LNCAP (cell line): ENCODE measurements around the gene PRKAR1B.

ENCODE experiments used
- TF ChIP-seq, protein P1 (sequence below): fragments of 450-650 bp; IDR thresholded peaks from 2 replicates; pipeline ENCODE4 v1.5.1; 2017; ENCODE audit warnings: mild to moderate bottlenecking

PRKAR1B gene

DNA sequence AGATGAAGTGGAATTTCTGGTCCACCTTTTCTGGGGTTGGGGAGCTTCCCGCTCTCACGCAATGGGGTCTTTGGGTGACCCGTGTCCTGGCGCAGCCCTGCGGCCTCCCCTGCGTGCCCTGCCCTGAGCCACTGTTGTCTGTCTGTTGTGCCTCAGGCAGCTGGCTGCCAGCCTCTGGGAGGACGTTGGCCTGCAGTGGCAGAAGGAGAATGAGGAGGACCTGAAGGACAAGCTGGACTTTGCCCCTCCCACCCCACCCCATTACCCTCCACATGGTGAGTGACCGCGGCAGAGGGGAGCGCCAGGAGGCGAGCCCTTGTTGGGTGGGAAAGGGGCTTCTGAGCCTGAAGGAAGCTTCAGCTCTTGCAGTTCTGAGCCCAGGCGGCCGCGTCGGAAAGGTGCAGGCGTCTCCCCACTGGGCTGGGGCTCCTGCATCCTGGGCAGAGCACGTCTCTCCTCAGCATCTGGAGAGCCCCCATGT is 14.2 kb upstream of the PRKAR1B start:
- TF ChIP-seq, protein P1, sequence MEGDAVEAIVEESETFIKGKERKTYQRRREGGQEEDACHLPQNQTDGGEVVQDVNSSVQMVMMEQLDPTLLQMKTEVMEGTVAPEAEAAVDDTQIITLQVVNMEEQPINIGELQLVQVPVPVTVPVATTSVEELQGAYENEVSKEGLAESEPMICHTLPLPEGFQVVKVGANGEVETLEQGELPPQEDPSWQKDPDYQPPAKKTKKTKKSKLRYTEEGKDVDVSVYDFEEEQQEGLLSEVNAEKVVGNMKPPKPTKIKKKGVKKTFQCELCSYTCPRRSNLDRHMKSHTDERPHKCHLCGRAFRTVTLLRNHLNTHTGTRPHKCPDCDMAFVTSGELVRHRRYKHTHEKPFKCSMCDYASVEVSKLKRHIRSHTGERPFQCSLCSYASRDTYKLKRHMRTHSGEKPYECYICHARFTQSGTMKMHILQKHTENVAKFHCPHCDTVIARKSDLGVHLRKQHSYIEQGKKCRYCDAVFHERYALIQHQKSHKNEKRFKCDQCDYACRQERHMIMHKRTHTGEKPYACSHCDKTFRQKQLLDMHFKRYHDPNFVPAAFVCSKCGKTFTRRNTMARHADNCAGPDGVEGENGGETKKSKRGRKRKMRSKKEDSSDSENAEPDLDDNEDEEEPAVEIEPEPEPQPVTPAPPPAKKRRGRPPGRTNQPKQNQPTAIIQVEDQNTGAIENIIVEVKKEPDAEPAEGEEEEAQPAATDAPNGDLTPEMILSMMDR: no peak

DNA sequence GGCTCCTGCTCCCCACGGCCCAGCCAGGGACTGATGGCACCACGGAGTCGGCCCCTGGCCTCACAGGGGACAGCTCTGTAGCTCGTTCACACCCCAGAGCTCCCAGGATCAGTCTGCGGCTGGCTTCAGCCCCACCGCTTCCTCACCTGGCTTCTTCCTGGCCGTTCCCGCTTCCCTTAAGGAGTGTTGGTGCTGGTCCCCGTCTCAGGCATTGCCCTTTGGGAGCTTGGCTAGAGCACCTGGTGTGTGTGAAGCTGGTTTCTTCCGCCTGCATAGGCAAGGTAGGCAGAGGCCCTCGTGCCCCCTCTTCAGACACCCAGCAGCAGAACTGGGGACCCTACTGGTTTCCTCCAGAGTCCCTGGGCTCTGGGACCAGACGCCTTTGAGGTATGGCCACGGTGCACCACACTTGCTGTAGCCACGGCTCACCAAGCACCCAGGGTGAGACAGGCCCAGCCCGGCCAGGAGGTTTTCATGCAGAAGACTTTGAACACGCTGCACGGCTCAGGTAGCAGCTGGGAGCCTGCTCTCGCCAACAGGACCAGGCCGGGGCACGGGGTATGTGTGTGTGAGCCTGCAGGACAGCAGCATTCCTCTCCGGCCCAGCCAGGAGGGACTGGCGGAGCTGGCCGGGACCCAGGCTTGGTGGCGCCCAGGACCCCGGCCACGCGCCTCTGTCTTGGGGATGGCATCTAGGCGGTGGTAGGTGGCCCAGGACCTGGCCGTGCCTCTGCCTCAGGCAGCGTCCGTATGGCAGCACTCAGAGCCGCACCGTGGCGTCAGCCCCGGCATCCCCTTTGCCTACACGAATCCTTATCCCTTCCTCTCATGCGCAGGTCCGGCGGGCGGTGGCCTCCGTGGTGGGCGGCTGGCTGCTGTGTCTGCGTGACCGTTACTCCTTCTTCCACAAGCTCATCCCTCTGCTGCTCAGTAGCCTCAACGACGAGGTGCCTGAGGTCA is 13.2 kb upstream of the PRKAR1B start:
- TF ChIP-seq, protein P1: no peak

- TF ChIP-seq, protein P1: no peak
Measured at GRCh38 chr7:739455-739982, 12.4 kb upstream of the PRKAR1B start.

DNA sequence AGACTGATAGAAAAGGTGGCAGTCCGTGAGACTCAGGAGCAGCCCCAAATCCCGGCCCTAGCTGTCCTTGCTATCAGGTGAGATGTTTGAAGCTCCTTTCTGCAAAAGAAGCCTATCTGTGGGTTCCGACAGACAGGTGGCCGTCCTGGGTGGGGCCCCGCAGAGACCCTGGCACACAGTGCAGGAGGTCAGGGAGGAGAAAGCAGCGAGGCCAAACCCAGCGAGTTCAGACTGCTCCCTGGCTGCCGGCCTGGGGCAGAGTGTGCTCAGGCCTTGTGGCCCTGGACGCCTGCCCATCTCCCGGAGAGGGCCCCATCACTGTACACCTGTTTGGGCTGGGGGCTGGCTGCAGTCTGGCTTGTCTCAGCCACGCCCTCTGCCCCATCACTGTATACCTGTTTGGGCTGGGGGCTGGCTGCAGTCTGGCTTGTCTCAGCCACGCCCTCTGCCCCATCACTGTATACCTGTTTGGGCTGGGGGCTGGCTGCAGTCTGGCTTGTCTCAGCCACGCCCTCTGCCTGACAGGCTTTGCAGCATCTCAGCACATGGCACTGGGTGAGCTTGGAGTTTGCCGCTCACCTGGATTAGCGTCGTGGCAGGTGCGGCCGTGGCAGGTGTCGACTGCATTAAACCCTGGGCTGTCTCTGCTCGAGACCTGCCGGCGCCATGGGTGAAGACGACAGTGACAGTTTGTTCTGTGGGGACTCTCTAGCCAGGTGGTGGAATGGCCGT is 11.8 kb upstream of the PRKAR1B start:
- TF ChIP-seq, protein P1: no peak

DNA sequence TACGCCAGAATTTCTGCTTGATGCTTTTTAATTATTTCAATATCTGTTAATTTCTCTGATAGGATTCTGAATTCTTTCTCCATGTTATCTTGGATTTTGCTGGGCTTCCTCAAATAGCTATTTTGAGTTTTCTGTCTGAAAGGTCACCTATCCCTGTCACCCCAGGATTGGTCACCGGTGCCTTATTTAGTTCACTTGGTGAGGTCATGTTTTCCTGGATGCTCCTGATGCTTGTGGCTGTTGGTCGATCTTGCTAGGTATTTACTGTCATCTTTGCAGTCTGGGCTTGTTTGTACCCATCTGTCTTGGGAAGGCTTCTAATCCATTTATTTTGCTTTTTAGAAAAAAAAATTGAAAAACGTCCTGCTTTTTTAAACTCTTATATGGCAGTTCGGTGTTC is 11.2 kb upstream of the PRKAR1B start:
- TF ChIP-seq, protein P1: no peak

GRCh38 chr7:734808-735207 is 7.7 kb upstream of the PRKAR1B start:
- TF ChIP-seq, protein P1: no peak

GRCh38 chr7:734214-734613 is 7.1 kb upstream of the PRKAR1B start:
- TF ChIP-seq, protein P1: no peak
